Measurements from ENCODE around the gene SH3GL1.

SH3GL1 gene

DNA sequence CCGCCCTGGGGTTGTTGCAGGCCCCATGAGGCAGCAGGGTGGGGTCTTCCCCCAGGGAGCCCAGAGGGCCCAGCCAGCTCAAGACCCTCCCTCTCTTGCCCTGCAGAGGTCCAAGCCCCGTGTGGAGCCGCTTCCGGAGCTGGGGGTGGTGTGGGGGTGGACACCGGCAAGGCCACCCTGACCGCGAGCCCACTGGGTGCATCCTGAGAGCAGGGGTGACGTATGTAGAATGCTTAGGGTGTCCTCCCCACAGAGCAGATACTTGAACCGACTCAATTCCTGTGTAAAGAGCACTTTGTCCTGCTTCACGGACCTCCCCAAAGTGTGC, 42.4 kb upstream of the SH3GL1 start:
- TF ChIP-seq CTCF (IDR thresholded peaks at IDR 0.05; ENCODE audit: low read depth, low read length): no peak
- Histone ChIP-seq H3K27me3 (ENCODE audit: insufficient read depth, low read depth, severe bottlenecking) (no peaks in the 10 kb centered on the region), H3K4me3 (ENCODE audit: low read depth, low read length) (no peak overlapping the region), H3K9me3 (ENCODE audit: severe bottlenecking) (no peaks in the 10 kb centered on the region), H3K27ac (no peak overlapping the region), H3K36me3 (peaks cover 95% of the 10 kb centered on the region)
- DNase-seq: no peak

DNA sequence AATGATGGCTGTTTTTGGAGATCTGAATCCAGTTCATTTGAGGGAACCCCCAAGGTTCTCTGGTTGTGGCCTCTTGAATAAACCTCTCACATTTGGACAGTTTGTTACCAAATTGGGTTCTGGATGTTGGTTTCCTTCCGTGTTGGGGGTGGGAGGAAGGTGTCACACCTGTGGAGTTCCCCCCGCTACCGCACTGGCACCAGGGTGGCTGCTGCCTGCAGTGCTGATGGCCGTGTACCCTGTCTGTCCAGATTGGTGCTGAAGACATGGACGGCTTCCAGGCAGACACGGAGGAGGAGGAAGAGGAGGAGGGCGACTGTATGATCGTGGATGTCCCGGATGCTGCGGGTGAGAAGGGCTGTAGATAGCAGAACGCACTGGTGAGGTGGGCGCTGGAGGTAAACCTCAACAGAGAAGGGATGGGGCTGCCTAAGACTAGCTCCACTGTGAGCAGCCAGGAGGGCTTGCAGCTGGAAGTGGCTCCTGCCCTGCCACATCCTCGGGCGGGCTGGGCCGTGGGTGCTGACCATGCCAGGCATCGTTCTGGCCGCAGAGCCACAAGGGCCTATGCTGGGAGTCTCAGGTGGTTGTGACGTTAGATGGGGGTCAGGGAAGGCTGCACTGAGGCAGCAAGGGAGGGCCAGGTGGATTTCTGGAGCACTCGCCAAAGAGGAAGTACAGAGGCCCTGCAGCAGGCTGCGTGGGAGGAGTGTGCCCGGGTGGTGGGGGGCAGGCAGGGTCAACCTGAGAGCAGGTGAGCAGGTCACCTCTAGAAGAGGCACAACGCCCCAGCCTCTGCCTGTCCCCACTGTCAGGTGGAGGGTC, 41.9 kb upstream of the SH3GL1 start:
- Histone ChIP-seq H3K27ac (no peak overlapping the region), H3K9me3 (ENCODE audit: severe bottlenecking) (no peaks in the 10 kb centered on the region), H3K27me3 (ENCODE audit: insufficient read depth, low read depth, severe bottlenecking) (no peaks in the 10 kb centered on the region), H3K4me3 (ENCODE audit: low read depth, low read length) (no peak overlapping the region), H3K36me3 (peaks cover 94% of the 10 kb centered on the region)
- DNase-seq: no peak
- no peak for TF ChIP-seq CTCF (IDR thresholded peaks at IDR 0.05; ENCODE audit: low read depth, low read length)

DNA sequence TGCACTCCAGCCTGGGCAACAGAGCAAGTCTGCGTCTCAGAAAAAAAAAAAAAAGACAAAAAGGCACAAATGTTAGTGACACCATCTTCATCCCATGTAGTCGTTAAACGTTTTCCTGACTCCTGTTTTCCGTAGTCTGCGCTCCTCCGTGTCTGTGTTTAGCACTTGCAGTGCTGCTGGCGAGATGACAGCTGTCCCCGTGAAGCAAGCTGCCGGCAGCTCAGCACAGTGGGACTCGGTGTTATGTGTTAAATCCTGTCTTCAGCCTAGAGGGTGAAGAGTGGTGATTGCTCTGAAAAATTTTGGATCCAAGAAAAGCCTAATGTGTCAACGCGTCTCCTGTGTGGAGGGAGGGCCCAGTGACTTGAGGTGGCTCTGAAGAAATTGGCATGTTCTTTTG, 38.9 kb upstream of the SH3GL1 start:
- Histone ChIP-seq H3K4me3 (ENCODE audit: low read depth, low read length) (no peak overlapping the region), H3K9me3 (ENCODE audit: severe bottlenecking) (no peaks in the 10 kb centered on the region), H3K27ac (no peak overlapping the region), H3K27me3 (ENCODE audit: insufficient read depth, low read depth, severe bottlenecking) (no peaks in the 10 kb centered on the region), H3K36me3 (peaks cover 92% of the 10 kb centered on the region)
- DNase-seq: no peak
- TF ChIP-seq CTCF (IDR thresholded peaks at IDR 0.05; ENCODE audit: low read depth, low read length): no peak

- Histone ChIP-seq H3K27me3 (ENCODE audit: insufficient read depth, low read depth, severe bottlenecking) (no peaks in the 10 kb centered on the region), H3K4me3 (ENCODE audit: low read depth, low read length) (no peak overlapping the region), H3K27ac (no peak overlapping the region), H3K9me3 (ENCODE audit: severe bottlenecking) (no peaks in the 10 kb centered on the region), H3K36me3 (peaks cover 95% of the 10 kb centered on the region)
- DNase-seq: no peak
- TF ChIP-seq CTCF (IDR thresholded peaks at IDR 0.05; ENCODE audit: low read depth, low read length): no peak
These were observed 36.8 kb upstream of the SH3GL1 start for GRCh38 chr19:4437103-4437502.

- Histone ChIP-seq H3K27me3 (ENCODE audit: insufficient read depth, low read depth, severe bottlenecking) (no peaks in the 10 kb centered on the region), H3K9me3 (ENCODE audit: severe bottlenecking) (no peaks in the 10 kb centered on the region), H3K27ac (no peak overlapping the region), H3K36me3 (peaks cover 95% of the 10 kb centered on the region), H3K4me3 (ENCODE audit: low read depth, low read length) (no peak overlapping the region)
- TF ChIP-seq CTCF (IDR thresholded peaks at IDR 0.05; ENCODE audit: low read depth, low read length): no peak
- no peak for DNase-seq
These were observed 35.9 kb upstream of the SH3GL1 start for GRCh38 chr19:4436231-4436630.

DNA sequence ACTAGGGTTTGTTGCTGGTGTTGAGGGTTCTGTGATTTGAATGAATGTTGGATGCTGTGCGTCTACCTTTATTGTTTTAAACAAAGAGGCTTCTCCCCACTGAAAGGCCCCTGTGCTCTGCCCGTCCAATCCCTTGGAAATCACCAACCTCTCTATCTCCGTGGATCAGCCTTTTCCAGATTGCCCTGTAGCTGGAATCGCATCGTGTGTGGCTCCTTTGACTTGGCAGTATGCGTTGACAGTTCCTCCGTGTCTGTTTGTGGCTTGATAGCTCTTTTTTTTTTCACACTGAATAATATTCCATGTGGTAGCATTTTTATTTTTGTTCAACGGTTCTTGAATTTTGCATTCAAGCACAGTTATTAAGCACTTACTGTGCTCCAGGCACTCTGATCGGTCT, 34.0 kb upstream of the SH3GL1 start:
- no peak for DNase-seq
- peaks cover 95% of the 10 kb centered on the region for H3K36me3 ChIP-seq
- H3K27me3 ChIP-seq (ENCODE audit: insufficient read depth, low read depth, severe bottlenecking): no peaks in the 10 kb centered on the region

More for the DNA sequence above, 34.0 kb upstream of the SH3GL1 start:
- TF ChIP-seq CTCF (IDR thresholded peaks at IDR 0.05; ENCODE audit: low read depth, low read length): no peak
- Histone ChIP-seq H3K4me3 (ENCODE audit: low read depth, low read length) (no peak overlapping the region), H3K27ac (no peak overlapping the region), H3K9me3 (ENCODE audit: severe bottlenecking) (no peaks in the 10 kb centered on the region)
